Body of pancreas (tissue), 4 donors: ENCODE results near the gene PLXNB2.

Source experiments
- POLR2A ChIP-seq, 3 donors: fragments of 450-650 bp; IDR thresholded peaks; one replicate each; pipeline ENCODE4 v1.6.1; 2016; ENCODE audit warnings: antibody characterized with exemption in 3 of 3, mild to moderate bottlenecking in 2 of 3
- TF ChIP-seq, protein P1 (sequence below), 7 experiments: fragments of 450-650 bp in 4 of 7; fragments of 200-600 bp in 3 of 7; sonication (generic) in 3 of 7; IDR thresholded peaks; one replicate each; pipeline ENCODE4 v1.5.1; 2016 to 2019; ENCODE audit warnings: antibody characterized with exemption in 7 of 7

- TF ChIP-seq, protein P1, sequence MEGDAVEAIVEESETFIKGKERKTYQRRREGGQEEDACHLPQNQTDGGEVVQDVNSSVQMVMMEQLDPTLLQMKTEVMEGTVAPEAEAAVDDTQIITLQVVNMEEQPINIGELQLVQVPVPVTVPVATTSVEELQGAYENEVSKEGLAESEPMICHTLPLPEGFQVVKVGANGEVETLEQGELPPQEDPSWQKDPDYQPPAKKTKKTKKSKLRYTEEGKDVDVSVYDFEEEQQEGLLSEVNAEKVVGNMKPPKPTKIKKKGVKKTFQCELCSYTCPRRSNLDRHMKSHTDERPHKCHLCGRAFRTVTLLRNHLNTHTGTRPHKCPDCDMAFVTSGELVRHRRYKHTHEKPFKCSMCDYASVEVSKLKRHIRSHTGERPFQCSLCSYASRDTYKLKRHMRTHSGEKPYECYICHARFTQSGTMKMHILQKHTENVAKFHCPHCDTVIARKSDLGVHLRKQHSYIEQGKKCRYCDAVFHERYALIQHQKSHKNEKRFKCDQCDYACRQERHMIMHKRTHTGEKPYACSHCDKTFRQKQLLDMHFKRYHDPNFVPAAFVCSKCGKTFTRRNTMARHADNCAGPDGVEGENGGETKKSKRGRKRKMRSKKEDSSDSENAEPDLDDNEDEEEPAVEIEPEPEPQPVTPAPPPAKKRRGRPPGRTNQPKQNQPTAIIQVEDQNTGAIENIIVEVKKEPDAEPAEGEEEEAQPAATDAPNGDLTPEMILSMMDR (IDR thresholded peaks at IDR 0.05): no peak
- no peak for TF ChIP-seq POLR2A (IDR thresholded peaks at IDR 0.05)
Measured at GRCh38 chr22:50275181-50276055, 32.0 kb downstream of the PLXNB2 start.
